Fibroblast of skin of scalp (primary cell): ENCODE measurements around the gene ARMC9.

Experiments used
- DNase-seq: peaks from one replicate; pipeline ENCODE4 v3.0.0-alpha.2; 2013

Gene ARMC9

GRCh38 chr2:231204581-231204980 lies 6.2 kb downstream of the ARMC9 start:
- DNase-seq, result no peak

GRCh38 chr2:231207734-231208133 lies 9.3 kb downstream of the ARMC9 start:
- no peak for DNase-seq

- DNase-seq, result no peak
These were observed 12.4 kb downstream of the ARMC9 start for GRCh38 chr2:231210782-231211181.

- DNase-seq, result no peak
These were observed 13.1 kb downstream of the ARMC9 start for GRCh38 chr2:231211486-231211885.

DNA sequence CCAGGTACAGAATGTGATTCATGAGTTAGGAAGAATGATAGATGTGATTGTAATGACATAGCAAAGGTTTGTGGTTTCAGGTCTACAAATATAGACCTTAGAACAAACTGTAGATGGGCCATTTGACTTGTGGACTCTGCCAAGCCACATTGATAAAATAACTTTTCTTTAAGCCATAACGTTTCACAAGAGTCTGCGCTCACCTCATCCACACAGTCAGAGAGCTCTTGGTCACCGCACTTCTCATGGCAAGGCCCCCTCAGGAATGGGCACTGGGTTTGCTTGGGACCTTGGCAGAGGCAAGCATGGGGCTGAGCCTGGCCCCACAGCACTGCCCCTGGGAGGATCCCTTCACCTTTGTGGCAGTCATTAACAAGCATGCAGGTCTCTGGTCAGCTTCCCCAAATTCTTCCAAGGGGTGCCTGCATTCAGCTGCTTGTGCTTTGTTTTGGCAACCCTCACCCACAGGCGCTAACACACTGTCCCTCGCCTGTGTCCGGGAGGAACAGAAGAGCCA lies 14.0 kb downstream of the ARMC9 start:
- DNase-seq, result no peak

GRCh38 chr2:231213931-231214642 lies 15.7 kb downstream of the ARMC9 start:
- no peak for DNase-seq

GRCh38 chr2:231218366-231218765 lies 19.9 kb downstream of the ARMC9 start:
- DNase-seq, result no peak

DNA sequence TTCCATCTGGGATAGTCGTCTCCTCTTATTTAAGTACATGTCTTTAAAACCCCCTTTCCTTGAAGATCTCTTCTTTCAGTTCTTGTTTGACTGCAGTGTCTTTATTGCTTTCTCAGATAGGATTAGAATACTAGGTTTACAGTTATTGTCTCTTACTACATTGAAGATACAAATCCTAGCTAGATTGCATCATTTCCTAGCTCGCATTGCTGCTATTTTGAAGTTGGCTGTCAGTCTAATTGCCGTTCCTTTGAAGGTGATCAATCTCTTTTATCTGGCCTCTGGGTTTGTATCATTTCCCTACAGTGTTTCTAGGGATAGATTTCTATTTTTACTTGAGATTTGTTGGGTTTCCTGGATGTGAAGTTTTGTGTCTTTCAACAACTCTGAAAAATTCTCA lies 20.9 kb downstream of the ARMC9 start:
- no peak for DNase-seq

DNA sequence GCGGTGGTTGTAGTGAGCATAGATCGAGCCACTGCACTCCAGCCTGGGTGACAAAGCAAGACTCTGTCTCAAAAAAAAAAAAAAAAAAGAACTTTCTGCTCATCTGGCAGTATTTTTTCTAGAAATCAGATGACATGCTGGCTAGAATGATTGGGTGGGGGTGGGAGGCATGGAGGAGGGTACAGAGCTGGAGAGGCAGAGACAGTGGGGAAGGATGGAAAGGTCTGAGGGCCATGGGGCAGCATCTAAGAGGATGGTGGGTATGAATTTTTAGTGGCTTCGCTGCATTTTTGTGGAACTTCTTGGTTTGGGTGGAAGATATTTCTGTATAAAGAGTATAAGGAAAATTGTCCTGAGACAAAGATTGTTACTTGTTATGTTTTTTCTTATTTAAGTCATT lies 23.3 kb downstream of the ARMC9 start:
- DNase-seq, result peak; percentile 40

DNA sequence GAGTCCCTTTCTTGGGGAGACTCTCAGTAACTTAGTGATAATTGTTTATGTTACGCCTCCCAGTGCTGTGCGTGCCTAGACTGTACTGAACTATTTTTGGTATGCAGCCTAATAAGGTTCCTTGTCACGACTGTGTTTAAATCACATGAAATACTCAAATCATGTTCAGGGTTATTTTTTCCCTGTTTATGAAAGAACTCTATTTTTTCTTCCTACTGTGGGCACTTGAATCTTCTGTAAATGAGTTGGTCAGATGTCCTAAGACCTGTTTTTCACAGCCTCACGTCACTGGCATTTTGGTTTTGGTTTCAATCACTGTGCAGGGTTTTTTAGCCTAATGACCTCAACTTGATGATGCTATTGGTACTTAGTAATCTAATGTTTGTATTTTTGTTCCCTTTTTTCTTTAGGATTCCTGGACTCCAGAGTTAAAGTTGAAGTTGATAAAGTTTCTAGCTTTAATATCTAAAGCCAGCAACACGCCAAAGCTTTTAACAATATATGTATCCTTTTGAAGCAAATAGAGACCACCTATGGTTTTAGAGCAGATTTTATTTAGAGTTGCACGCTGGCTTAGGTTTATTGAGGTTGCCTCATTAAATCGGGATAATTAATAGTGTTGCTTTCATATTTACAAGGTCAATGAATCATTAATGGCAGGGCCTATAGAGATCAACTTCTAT lies 24.0 kb downstream of the ARMC9 start:
- peak; percentile 70 for DNase-seq

GRCh38 chr2:231223001-231223375 lies 24.6 kb downstream of the ARMC9 start:
- no peak for DNase-seq

- DNase-seq, result no peak
These were observed 25.1 kb downstream of the ARMC9 start for GRCh38 chr2:231223458-231223976.

- peak; percentile 80 for DNase-seq
These were observed 29.1 kb downstream of the ARMC9 start for GRCh38 chr2:231227310-231228162.

- DNase-seq, result no peak
These were observed 29.8 kb downstream of the ARMC9 start for GRCh38 chr2:231228223-231228622.

DNA sequence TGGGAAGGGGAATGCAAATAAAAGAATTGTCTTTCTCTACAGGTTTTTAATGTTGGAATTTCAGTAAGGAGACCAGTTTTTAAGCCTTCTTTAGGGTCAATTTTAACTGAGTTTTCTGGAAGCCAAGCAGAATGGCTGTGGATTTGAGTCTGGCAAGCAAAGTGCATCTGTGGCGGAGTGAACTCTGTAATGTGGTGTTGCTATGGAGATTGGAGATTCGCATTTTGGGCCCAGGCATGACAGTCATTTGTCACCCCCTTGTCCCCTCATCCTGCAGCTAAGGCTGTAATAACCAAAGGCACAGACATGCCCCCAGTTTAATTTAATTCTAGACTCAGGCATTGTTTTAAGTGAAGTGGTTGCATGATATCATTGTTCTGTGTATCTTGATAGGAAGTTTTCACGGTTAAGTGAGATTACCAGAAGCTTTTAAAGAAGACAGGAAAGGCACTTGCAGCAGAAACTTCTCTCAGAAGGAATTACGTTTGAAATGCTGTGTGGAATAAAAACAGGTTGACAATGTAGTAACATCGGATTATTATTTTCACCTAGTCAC lies 30.6 kb downstream of the ARMC9 start:
- DNase-seq, result no peak

- DNase-seq, result no peak
These were observed 36.8 kb downstream of the ARMC9 start for GRCh38 chr2:231235217-231235616.

DNA sequence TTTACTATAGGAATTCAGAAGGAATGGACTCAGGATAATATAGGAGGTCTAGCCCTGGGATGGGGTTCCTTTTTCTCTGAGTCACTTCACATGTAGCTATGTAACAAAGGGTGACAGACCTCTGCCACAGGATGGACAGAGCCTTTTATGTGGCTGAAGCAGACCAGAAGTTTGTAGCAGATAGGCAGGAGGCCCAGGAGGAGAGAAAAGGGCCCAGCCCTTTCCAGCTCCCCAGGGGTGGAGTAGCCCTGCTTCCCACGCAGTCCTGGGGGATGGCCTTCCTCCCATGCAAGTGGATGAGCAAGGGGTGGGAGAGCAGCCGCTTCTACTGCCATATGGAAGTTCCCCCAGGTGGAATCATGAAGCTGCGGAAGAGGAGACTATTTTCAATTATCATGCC lies 40.3 kb downstream of the ARMC9 start:
- DNase-seq, result no peak

DNA sequence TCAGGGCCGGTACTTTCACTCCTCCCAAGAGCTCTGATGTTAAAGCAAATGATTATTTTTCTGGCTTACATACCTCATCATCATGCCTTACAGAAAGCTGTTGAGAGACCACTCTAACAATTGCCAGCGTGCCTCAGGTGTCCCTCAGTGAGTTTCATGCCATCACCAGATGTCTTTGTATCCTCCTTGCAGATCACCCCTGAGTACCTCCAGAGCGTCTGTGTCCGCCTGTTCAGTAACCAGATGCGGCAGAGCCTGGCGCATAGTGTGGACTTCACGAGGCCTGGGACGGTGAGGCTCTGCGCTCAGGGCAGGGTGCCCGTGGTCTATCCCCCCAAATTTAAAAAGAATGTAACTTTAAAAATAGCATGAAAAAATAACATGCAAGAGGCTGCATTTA lies 41.3 kb downstream of the ARMC9 start:
- DNase-seq, result no peak

DNA sequence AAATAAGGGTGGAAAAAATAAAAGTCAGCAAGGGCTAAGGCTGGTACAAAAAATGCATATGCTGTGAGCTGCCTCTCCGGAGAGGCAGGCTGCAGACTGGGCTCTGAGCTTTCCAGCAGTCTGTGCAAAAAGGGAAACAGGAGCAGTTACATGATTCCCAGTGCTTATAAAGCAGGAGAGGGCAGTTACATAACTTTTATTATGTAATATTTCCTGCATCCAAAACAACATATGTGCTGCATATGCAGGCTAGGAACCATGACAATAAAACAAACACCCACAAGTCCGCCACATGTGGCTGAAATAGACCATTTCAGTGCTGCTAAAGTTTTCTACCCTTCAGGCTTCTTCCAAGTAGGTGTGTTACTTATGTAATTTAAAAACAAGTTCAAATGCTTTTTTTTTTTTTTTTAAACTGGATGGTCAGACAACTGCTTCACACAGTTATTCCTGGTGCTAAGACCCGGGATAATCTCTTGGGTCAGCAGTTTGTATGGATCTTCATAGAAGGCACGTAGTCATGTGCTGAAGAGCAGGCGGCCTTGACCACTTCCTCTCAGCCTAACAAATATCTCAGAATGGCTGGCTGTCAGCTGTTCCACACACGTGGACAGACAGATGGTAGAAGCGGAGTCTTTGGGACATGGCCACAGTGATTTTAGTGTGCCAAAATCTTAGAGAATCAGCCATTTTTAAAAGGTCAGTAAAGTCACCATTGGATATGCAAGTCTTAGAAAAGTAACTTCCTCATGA lies 43.5 kb downstream of the ARMC9 start:
- no peak for DNase-seq

DNA sequence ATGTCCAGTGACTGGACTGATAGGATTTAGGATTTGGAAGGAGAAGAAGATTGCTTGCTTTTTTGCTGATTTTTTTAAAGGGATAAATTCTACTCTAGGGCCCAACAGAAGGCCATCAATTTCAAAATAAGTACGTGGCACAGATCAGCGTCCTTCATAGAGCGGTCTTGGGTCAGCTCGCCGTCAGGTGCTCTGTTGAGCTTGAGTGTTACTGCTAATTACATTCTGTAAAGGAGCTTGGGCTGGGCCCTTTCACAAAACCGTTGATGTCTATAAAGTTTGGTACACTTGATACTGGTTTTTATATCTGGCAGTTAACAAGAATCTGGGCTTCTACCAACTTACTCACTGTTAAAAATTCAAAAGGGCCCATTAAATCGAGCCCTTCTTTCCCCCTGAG lies 45.4 kb downstream of the ARMC9 start:
- no peak for DNase-seq

DNA sequence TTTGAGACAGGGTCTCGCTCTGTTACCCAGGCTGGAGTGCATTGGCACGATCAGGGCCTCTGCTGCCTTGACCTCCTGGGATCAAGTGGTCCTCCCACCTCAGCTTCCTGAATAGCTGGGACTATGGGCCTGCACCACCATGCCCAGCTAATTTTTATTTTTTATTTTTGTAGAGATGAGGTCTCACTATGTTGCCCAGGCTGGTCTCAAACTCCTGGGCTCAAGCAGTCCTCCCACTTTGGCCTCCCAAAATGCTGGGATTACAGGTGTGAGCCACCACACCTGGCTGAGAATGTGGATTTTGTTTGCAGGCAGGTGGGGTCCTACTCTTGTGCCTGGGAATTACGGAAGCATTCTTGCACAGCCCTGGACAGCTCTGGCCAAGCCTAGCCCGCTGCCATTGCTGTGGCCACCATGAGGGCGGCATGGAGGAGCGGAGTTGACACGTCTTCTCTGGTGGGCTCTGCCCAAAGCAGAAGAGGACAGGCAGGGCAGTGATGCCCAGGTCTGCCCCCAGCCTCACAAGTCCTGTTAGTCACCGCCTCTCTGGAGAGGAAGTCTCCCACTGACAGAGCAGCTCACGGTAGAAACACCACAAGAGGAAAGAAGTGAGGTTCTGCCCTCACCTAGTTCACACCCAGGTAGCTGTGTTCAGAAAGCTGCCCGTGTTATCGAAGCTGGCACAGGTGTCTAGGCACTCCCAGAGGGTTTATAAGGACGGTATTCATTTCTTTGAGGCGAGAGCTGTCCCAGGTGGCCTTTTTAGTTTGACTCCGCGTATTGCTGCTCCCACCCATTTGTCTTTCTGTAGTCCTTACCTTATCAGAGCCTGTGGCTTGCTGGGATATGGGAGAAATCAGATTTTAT lies 46.2 kb downstream of the ARMC9 start:
- DNase-seq, result no peak
